GM13976 (cell line): ENCODE measurements around the gene LENG9.

Experiments
- DNase-seq: peaks from one replicate; pipeline ENCODE4 v3.0.0; 2012; ENCODE audit warnings: low spot score
- CTCF ChIP-seq: IDR thresholded peaks from 2 replicates; pipeline ENCODE4 v1.5.1; 2012; ENCODE audit warnings: borderline replicate concordance, mild to moderate bottlenecking; ENCODE audit not compliant: insufficient read depth; ENCODE audit errors: extremely low read depth, missing control alignments, control extremely low read depth
- in situ Hi-C: fragments of 300-500 bp; cut with MboI; formaldehyde crosslinking; loops from one replicate; pipeline ENCODE4 v1.12.0; 2022; ENCODE audit warnings: low sequenced_read_pairs, mixed read lengths, inconsistent platforms; ENCODE audit not compliant: unreplicated experiment

The LENG9 gene

GRCh38 chr19:54434873-54435214 is 28.7 kb downstream of the LENG9 start:
- in situ Hi-C loops, result no loop called here
- TF ChIP-seq CTCF, result no peak

GRCh38 chr19:54434112-54434872 is 29.3 kb downstream of the LENG9 start:
- in situ Hi-C loops, result no loop called here
- DNase-seq, result no peak
- no peak for TF ChIP-seq CTCF

More at GRCh38 chr19:54434873-54435214, 28.7 kb downstream of the LENG9 start:
- no peak for DNase-seq

DNA sequence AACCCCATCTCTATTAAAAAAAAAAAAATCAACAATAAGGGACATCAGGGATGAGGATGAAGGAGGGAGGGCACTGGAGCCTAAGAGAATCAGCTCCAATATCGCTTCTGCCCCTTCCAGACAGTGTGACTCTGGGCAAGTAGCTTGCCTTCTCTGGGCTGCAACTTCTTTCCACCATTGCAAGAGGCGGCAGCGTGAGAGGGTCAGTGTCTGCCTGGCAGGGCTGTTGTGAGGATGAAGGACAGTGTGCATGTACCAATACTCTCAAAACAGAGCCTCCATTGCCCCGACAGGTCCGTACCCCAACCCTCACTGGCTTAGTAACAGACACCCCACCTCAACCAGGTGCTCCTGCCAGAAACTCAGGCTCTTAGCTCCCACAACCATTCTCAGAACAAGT is 29.9 kb downstream of the LENG9 start:
- TF ChIP-seq CTCF, result no peak
- in situ Hi-C loops, result no loop called here
- no peak for DNase-seq

- no peak for DNase-seq
- TF ChIP-seq CTCF, result no peak
- in situ Hi-C loops, result no loop called here
These were observed 31.3 kb downstream of the LENG9 start for GRCh38 chr19:54432144-54432738.

DNA sequence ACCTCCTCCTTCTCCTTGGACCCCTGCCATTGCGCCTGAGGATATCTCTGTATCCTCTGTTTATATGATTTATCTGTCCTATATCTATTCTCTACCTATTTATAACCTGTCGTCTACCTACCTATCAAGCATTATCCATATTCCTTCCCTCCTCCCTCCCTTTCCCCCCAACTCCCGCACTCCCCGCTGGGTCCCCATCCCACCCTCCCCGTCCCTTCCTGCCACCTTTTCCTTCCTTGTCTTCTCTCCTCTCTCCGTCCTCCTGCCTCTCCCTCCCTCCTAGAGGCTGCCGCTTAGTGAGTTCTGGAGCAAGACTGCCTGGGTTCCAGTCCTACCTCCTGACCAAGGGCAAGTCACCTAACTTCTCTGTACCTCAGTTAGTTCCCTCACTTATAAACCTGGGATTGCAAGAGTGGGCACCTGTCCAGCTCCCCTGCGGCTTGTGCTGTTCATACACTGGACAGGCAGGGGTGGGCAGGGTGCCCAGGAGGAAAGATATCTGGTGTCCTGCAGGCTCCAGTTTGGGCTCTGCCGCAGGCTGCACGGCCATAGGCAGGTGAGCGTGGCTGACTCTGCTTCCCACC is 32.2 kb downstream of the LENG9 start:
- DNase-seq, result no peak
- no peak for TF ChIP-seq CTCF
- in situ Hi-C loops, result no loop called here

GRCh38 chr19:54430306-54431254 is 33.0 kb downstream of the LENG9 start:
- peak; percentile 83 for DNase-seq
- no peak for TF ChIP-seq CTCF
- in situ Hi-C loops, result no loop called here
